Measurements from ENCODE around the gene SKAP1. TPM values are rescaled to one million over a fixed set of nuclear protein-coding genes. Genes with fewer than 3 reads are reported as not detected.

SKAP1 gene
- total and polyA plus RNA-seq, 12 donors: 3.2 to 117 (median 10.7) TPM

DNA sequence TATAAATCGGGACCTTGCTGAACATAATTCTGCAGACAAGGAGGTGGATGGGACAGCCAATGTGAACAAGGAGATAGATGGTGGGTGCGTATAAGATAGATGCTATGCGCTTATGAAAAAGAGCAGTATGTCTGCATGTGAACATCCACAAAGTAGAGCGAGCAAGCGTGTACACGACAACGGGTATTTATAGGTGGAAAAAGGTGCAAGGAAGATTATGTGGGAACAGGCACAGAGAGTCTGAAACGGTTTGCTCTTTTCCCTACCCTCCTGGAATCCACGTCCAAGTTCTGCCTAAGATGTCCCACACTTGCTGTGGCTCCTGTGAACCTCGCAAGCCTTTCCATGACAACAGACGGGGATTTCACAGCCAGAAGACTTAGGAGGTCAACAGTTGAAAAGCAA is 279.4 kb downstream of the SKAP1 start:
- no peaks in the 10 kb centered on the region for H3K9me3 ChIP-seq (replicated peaks in 1 of 3)
- no peaks in the 10 kb centered on the region for H3K27me3 ChIP-seq
- intact Hi-C loops (cut with DNase I): loop anchor here in 1 of 2 donors (10.0 kb wide), 1 partner anchor 474 kb away; the partner anchor contains the start of gene HOXB9
- no peak for DNase-seq
- no peak overlapping the region for H3K4me3 ChIP-seq
- no peaks in the 10 kb centered on the region for H3K36me3 ChIP-seq (replicated peaks in 1 of 2)
- no peak overlapping the region for H3K27ac ChIP-seq
- TF ChIP-seq POLR2A (IDR thresholded peaks at IDR 0.05): no peak
- TF ChIP-seq, protein P1, sequence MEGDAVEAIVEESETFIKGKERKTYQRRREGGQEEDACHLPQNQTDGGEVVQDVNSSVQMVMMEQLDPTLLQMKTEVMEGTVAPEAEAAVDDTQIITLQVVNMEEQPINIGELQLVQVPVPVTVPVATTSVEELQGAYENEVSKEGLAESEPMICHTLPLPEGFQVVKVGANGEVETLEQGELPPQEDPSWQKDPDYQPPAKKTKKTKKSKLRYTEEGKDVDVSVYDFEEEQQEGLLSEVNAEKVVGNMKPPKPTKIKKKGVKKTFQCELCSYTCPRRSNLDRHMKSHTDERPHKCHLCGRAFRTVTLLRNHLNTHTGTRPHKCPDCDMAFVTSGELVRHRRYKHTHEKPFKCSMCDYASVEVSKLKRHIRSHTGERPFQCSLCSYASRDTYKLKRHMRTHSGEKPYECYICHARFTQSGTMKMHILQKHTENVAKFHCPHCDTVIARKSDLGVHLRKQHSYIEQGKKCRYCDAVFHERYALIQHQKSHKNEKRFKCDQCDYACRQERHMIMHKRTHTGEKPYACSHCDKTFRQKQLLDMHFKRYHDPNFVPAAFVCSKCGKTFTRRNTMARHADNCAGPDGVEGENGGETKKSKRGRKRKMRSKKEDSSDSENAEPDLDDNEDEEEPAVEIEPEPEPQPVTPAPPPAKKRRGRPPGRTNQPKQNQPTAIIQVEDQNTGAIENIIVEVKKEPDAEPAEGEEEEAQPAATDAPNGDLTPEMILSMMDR (IDR thresholded peaks at IDR 0.05): no peak
- WGBS, 4 donors: 72 to 80% (median 74%) methylated on average over 11 of the region's 11 CpGs
- no peaks in the 10 kb centered on the region for H3K4me1 ChIP-seq (replicated peaks in 1 of 2)

- intact Hi-C loops (cut with DNase I): loop anchor here in 1 of 2 donors (10.0 kb wide), 1 partner anchor 475 kb away; the partner anchor contains the start of gene HOXB9
- H3K27me3 ChIP-seq: no peaks in the 10 kb centered on the region
These were observed 280.1 kb downstream of the SKAP1 start for GRCh38 chr17:48149787-48150463.

GRCh38 chr17:48148854-48149786 is 280.9 kb downstream of the SKAP1 start:
- Histone ChIP-seq H3K36me3 (replicated peaks in 1 of 2) (no peaks in the 10 kb centered on the region), H3K4me3 (no peak overlapping the region), H3K4me1 (replicated peaks in 1 of 2) (no peaks in the 10 kb centered on the region), H3K27ac (no peak overlapping the region), H3K27me3 (no peaks in the 10 kb centered on the region), H3K9me3 (replicated peaks in 1 of 3) (no peaks in the 10 kb centered on the region)
- DNase-seq: no peak
- TF ChIP-seq POLR2A (IDR thresholded peaks at IDR 0.05): no peak
- TF ChIP-seq, protein P1 (IDR thresholded peaks at IDR 0.05): no peak
- intact Hi-C loops (cut with DNase I): no loop called here
- WGBS, 4 donors: 70 to 73% (median 72%) methylated on average over 16 of the region's 16 CpGs

More at GRCh38 chr17:48149787-48150463, 280.1 kb downstream of the SKAP1 start:
- H3K9me3 ChIP-seq (replicated peaks in 1 of 3): no peaks in the 10 kb centered on the region
- 79 to 86% (median 85%) methylated on average over 4 of the region's 4 CpGs for WGBS, 4 donors
- DNase-seq: no peak
- no peak for TF ChIP-seq POLR2A (IDR thresholded peaks at IDR 0.05)
- no peak overlapping the region for H3K27ac ChIP-seq
- no peak overlapping the region for H3K4me3 ChIP-seq
- no peaks in the 10 kb centered on the region for H3K36me3 ChIP-seq (replicated peaks in 1 of 2)
- H3K4me1 ChIP-seq (replicated peaks in 1 of 2): no peaks in the 10 kb centered on the region

DNA sequence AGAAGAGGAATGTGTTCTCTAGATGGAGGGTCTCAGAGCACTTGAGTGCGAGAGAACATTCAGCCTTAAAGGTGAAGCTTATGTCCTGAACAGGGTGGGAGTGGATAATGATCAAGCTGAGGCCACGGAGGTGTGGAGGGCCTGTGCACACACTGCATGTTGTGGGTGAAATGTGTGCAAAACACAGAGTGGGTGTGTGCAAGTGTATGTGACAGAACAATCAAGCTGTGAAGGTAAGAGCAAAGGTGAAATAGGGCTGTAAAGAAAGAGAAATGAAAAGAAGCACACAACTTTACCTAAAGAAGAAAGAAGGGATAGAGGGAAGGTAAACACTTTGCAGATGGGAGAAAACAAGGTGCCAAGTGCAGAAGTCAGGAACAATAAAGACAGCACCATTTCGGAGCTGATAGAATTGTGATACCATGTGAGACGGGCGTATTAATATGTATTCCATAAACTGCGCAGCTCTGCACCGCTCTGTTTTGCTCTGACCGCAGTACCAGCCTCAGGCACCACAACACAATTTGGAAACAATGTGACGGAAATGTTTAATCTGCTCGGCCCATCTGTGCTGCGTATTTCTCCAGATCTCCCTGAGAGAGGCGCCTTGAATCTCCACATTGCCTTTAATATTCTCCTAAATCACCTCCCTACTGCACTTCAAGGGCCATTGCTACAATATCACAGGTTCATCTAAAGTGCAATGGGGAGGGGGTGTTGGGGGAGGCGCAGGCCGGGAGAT is 281.8 kb downstream of the SKAP1 start:
- H3K27ac ChIP-seq: no peak overlapping the region
- WGBS, 4 donors: 74 to 84% (median 80%) methylated on average over 14 of the region's 14 CpGs
- no peaks in the 10 kb centered on the region for H3K36me3 ChIP-seq (replicated peaks in 1 of 2)
- no peaks in the 10 kb centered on the region for H3K9me3 ChIP-seq (replicated peaks in 1 of 3)
- H3K27me3 ChIP-seq: no peaks in the 10 kb centered on the region
- H3K4me3 ChIP-seq: no peak overlapping the region
- no peak for DNase-seq
- H3K4me1 ChIP-seq (replicated peaks in 1 of 2): no peaks in the 10 kb centered on the region
- TF ChIP-seq, protein P1 (IDR thresholded peaks at IDR 0.05): no peak
- TF ChIP-seq POLR2A (IDR thresholded peaks at IDR 0.05): no peak
- intact Hi-C loops (cut with DNase I): no loop called here
